NCI-H2196 treated with DMSO at 0.1 percent for 48 hours (cell line): ENCODE data around the gene LRRK1.

ENCODE experiments used
- DNase-seq: peaks from one replicate; lab custom pipeline; 2025; ENCODE audit not compliant: unreplicated experiment; lab: John Stamatoyannopoulos, UW

LRRK1 gene

GRCh38 chr15:101052681-101053121, 133.5 kb downstream of the LRRK1 start:
- DNase-seq = no peak

GRCh38 chr15:101053261-101053660, 134.1 kb downstream of the LRRK1 start:
- no peak for DNase-seq

GRCh38 chr15:101054116-101054515, 135.0 kb downstream of the LRRK1 start:
- no peak for DNase-seq

GRCh38 chr15:101054991-101055390, 135.8 kb downstream of the LRRK1 start:
- no peak for DNase-seq

- DNase-seq = no peak
Measured at GRCh38 chr15:101055411-101055810, 136.3 kb downstream of the LRRK1 start.

GRCh38 chr15:101056366-101057334, 137.5 kb downstream of the LRRK1 start:
- no peak for DNase-seq

GRCh38 chr15:101057841-101058407, 138.8 kb downstream of the LRRK1 start:
- no peak for DNase-seq

- DNase-seq = no peak
Measured at GRCh38 chr15:101058735-101059134, 139.6 kb downstream of the LRRK1 start.

- no peak for DNase-seq
Measured at GRCh38 chr15:101059381-101060341, 140.5 kb downstream of the LRRK1 start.

GRCh38 chr15:101060576-101061551, 141.7 kb downstream of the LRRK1 start:
- DNase-seq = no peak

- no peak for DNase-seq
Measured at GRCh38 chr15:101062063-101062462, 142.9 kb downstream of the LRRK1 start.

GRCh38 chr15:101062471-101063171, 143.5 kb downstream of the LRRK1 start:
- DNase-seq = no peak

GRCh38 chr15:101063212-101063611, 144.1 kb downstream of the LRRK1 start:
- DNase-seq = no peak

- DNase-seq = no peak
Measured at GRCh38 chr15:101063891-101064794, 145.0 kb downstream of the LRRK1 start.

GRCh38 chr15:101064795-101065569, 145.8 kb downstream of the LRRK1 start:
- no peak for DNase-seq

GRCh38 chr15:101065570-101066221, 146.5 kb downstream of the LRRK1 start:
- DNase-seq = no peak
